Placental epithelial cell (primary cell): Measurements from ENCODE around the gene PRODH2. TPM values are rescaled to one million over a fixed set of nuclear protein-coding genes. Genes with fewer than 3 reads are reported as not detected.

Experiments used
- total RNA-seq: library from RNA; depleted of rRNA; stranded (reverse); fragments of >200 nt; gene quantifications from 2 replicates; pipeline ENCODE4 v1.2.3, GENCODE V29; 2012

Gene PRODH2, protein sequence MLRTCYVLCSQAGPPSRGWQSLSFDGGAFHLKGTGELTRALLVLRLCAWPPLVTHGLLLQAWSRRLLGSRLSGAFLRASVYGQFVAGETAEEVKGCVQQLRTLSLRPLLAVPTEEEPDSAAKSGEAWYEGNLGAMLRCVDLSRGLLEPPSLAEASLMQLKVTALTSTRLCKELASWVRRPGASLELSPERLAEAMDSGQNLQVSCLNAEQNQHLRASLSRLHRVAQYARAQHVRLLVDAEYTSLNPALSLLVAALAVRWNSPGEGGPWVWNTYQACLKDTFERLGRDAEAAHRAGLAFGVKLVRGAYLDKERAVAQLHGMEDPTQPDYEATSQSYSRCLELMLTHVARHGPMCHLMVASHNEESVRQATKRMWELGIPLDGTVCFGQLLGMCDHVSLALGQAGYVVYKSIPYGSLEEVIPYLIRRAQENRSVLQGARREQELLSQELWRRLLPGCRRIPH
- not detected in 2 replicates for total RNA-seq

DNA sequence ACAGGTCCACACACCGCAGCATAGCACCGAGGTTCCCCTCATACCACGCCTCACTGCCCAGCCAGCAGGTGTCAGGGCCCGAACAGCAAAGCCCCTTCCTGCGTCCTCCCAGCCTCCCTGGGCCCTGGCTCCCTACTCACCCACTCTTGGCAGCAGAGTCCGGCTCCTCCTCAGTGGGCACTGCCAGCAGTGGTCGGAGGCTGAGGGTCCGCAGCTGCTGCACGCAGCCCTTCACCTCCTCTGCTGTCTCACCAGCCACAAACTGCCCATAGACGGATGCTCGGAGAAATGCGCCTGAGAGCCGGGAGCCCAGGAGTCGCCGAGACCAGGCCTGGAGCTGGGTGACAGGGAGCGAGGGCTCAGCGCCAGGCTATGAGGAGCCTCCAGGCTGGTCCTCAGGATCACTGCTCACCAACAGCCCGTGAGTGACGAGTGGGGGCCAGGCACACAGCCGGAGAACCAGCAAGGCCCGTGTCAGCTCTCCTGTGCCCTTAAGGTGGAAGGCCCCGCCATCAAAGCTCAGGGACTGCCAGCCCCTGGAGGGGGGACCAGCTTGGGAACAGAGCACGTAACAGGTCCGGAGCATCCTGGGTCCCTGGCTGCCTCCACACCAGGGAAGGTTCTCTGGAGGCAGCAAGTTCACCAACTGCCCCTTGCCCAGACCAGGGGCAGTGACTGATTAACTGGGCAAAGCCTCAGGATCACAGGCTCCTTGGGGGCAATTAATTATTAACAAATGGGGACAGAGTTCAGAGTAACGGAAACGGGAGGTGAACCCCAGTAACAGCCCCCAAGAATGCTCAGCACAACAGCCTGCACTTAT is at the start of gene PRODH2:
PRODH2 (minus strand) TSS at position 626 of the 823 bp plus-strand sequence; CDS start at position 586, 40 bp downstream.

DNA sequence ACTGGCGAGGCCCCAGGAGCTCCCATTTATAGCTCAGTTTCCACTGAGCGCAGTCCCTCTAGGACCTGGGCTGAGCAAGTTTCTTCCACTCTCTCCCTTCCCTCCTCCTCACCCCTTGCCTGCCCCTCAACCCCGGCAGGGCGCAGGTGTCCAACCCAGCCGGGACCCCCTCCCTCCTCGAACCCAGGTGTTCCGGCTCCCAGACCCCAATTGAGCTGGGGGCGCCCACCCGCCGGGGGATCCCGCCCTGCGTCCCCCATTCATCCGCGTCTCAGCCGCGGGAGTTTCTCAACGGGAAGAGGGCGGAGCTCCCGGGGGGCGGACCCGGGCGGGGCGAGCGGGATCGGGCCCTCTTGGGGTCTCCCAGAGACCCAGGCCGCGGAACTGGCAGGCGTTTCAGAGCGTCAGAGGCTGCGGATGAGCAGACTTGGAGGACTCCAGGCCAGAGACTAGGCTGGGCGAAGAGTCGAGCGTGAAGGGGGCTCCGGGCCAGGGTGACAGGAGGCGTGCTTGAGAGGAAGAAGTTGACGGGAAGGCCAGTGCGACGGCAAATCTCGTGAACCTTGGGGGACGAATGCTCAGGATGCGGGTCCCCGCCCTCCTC is 44.0 kb upstream of the PRODH2 start, which contains the start of gene KIRREL2:
KIRREL2 (plus strand) TSS at position 366 of the 604 bp plus-strand sequence; CDS start at position 575, 209 bp downstream.

DNA sequence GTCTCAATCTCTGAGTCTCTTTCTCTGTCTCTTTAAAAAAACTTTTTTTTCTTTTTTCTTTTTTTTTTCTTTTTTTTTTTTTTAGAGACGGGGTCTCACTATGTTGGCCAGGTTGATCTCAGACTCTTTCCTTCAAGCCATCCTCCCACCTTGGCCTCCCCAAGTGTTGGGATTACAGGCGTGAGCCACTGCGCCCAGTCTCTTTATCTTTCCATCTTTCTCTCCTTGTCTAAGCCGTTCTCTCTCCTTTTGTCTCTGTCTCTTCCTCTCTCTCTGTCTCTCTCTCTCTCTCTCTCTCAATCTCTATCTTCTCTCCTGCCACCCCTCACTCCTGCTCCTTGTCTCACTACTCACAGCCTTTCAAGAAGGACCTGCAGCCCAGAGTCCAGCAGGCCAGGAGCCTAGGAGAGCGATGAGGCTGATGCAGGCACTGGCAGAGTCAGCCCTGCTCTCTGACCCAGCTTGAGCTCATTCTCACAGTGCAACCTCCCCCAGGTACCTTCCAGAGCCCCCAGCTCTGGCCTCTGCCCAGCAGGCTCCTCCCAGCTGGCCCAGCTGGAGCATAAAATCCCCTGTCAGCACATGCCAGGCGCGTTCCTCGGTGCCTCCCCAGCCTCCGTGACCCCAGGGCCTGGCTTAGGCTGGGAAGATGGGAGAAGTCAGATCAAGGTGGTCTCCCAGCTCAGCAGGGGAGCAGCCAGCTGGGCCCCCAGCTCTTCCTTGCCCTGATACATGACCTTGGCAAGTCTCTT is 39.6 kb upstream of the PRODH2 start, which contains the start of gene NPHS1:
NPHS1 (minus strand) TSS at position 476 of the 752 bp plus-strand sequence. CDS start 667 bp downstream, outside the sequence.

DNA sequence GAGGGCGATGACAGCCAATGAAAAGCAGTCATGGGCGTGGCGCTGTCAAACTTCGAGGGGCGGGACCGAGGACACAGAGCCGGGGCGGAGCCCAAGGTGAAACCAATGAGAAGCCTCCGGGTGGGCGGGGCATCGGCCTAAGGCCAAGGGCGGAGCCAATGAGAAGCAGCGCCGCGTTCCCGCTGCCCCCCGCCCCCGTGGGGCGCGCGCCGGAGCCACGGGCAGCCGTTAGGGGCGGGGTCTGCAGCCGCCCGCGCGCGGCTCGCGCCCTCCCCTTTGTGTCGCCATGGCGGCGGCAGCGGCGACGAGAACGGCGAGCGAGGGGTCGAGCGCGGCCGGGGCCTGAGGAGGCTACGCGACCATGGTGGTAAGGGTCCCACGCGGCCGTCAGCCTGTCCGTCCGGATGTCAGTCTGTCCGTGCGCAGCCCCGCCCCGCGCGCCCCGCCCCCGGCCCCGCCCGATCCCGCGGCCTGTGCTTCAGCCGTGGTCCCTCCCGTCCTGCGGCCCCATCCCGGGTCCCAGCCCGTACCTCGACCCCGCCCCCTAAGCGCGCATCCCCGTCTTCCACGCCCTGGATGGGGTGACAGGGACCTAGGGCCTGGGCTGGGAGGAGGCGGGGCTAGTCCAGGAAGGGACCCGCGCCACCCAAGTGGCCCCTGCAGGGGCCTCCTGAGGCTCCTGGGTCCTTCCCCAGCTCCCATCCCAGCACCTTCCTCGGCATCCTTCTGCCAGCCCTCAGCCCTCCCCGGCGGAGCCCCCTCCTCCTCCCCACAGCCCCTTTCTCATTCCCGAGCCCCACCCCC is 37.1 kb downstream of the PRODH2 start, which contains the start of gene ARHGAP33:
ARHGAP33 (plus strand) TSS at position 267 of the 804 bp plus-strand sequence; CDS start at position 362, 95 bp downstream.

DNA sequence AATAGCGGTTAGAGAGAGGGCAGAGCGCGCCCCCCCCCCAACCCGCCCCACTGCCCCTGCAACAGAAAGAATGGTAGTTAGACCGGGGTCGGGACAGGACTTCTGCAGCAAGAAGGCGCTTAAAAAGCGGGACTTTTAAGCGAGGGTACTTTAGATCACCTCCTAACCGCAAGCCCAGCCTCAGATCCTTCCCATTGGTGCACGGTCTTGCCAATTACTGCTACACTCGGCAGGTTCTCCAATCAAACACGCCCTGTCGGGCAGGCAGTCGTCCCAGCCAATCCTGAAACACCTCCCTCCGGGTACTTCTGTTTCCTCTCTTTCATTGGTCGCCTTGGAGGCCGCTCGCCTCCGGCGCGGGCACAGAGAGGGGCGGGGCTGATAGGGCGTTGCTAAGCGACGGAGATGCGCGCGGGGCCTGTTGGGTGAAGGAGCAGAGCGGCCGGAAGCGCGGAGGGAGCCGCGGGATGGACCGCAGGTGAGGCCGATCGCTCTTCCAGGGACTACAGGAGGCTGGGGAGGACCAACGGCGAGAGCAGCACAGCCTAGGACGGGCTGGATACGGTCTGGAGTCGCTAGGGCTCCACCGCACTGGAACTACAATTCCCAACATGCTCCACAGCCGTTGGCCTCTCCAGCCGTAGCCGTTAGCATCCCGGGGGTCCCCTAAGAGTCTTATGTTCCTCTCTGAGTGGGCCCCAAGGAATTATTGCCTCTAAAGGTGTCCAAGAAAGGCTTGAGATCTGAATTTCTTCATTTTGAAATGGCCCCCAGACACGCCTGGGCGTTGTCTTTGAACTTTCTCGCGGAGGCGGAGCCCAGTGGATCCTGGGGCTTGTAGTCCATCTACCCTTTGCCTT is 54.7 kb downstream of the PRODH2 start, which contains the start of gene PROSER3:
PROSER3 (plus strand) TSS at position 428 of the 860 bp plus-strand sequence; CDS start at position 468, 40 bp downstream.

DNA sequence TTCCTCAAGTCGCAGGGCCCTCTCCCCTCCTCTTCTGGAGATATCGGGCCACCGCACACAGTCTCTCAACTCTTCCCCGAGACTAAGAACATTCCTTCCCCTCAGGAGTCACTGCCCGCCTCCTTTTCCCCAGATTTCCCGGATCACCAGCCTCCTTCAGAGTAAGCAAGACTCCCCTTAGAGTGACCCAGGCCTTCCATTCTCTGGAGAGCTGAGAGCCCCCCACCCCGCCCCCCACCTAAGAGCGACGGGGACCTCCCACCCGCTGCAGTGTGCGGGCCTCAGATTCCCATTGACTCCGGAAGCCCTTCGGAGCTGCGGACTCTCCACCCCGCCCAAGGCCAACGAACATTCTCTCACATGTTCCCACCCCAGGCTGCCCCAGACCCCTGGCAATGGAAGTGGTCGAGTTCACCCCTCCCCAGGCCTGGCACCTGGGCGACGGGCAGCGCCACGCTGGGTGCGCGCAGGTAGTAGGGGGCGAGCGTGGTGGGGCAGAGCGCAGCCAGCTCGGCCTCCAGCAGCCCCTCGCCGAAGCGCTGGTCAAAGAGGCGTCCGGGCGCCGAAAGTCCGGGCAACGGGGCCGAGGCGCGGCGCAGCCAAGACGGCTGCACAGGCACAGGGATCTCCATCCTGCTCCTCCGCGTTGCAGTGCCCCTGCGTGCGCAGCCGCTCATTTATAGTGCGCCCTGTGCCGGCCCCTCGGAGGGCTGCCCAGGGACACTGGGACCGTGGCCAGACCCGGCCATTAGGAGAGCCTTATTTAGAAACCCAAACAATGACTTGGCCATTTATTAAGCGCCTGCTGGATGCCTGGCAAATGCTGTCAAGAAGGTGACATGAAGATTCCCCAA is 56.0 kb downstream of the PRODH2 start, which contains the start of gene HSPB6:
HSPB6 (minus strand) TSS at position 653 of the 854 bp plus-strand sequence; CDS start at position 632, 21 bp downstream.

Other genes with a start within 250 kb of the PRODH2 start
- gene ATP4A, start 249.2 kb downstream of the PRODH2 start, total RNA-seq: not detected in 2 replicates
- not detected in 2 replicates for gene PMIS2, start 226.7 kb downstream of the PRODH2 start, total RNA-seq
- 8.4 and 9.0 TPM in 2 replicates for gene HAUS5, start 200.1 kb downstream of the PRODH2 start, total RNA-seq
- gene RBM42, start 183.8 kb downstream of the PRODH2 start, total RNA-seq: 49.5 and 79.6 TPM in 2 replicates
- 0.79 TPM in 1 of 2 replicates, not detected in the other for gene ETV2, start 171.1 kb downstream of the PRODH2 start, total RNA-seq
- 268 and 559 TPM in 2 replicates for gene COX6B1, start 164.5 kb downstream of the PRODH2 start, total RNA-seq
- gene UPK1A, start 146.3 kb downstream of the PRODH2 start, total RNA-seq: 0.39 TPM in 1 of 2 replicates, not detected in the other
- gene ZBTB32, start 108.3 kb downstream of the PRODH2 start, total RNA-seq: not detected in 2 replicates
- gene KMT2B, start 94.8 kb downstream of the PRODH2 start, total RNA-seq: 9.7 and 14.5 TPM in 2 replicates
- 2.0 and 3.5 TPM in 2 replicates for gene IGFLR1, start 70.4 kb downstream of the PRODH2 start, total RNA-seq
- gene U2AF1L4, start 67.4 kb downstream of the PRODH2 start, total RNA-seq: 12.7 and 18.8 TPM in 2 replicates
- gene PSENEN, start 67.2 kb downstream of the PRODH2 start, total RNA-seq: 13.7 TPM in 2 replicates
- 41.9 and 45.1 TPM in 2 replicates for gene LIN37, start 64.3 kb downstream of the PRODH2 start, total RNA-seq
- gene HSPB6, start 55.8 kb downstream of the PRODH2 start, total RNA-seq: 4.3 and 22.8 TPM in 2 replicates
- 20.0 and 28.6 TPM in 2 replicates for gene PROSER3, start 54.7 kb downstream of the PRODH2 start, total RNA-seq
- 8.7 and 14.5 TPM in 2 replicates for gene ARHGAP33, start 37.3 kb downstream of the PRODH2 start, total RNA-seq
- gene NPHS1, start 39.7 kb upstream of the PRODH2 start, total RNA-seq: not detected in 2 replicates
- 0.39 TPM in 1 of 2 replicates, not detected in the other for gene KIRREL2, start 44.1 kb upstream of the PRODH2 start, total RNA-seq
- gene APLP1, start 55.7 kb upstream of the PRODH2 start, total RNA-seq: 5.5 and 9.1 TPM in 2 replicates
- 5.6 and 16.5 TPM in 2 replicates for gene NFKBID, start 87.7 kb upstream of the PRODH2 start, total RNA-seq
- gene HCST, start 89.7 kb upstream of the PRODH2 start, total RNA-seq: 3.1 and 3.5 TPM in 2 replicates
- gene TYROBP, start 95.5 kb upstream of the PRODH2 start, total RNA-seq: not detected in 2 replicates
- 8.6 and 11.6 TPM in 2 replicates for gene LRFN3, start 123.5 kb upstream of the PRODH2 start, total RNA-seq
- gene SDHAF1, start 182.3 kb upstream of the PRODH2 start, total RNA-seq: 17.4 and 22.4 TPM in 2 replicates
- gene SYNE4, start 196.0 kb upstream of the PRODH2 start, total RNA-seq: 8.5 and 10.2 TPM in 2 replicates
- gene ALKBH6, start 201.4 kb upstream of the PRODH2 start, total RNA-seq: 11.0 and 18.3 TPM in 2 replicates
- gene CLIP3, start 220.0 kb upstream of the PRODH2 start, total RNA-seq: 6.3 and 13.0 TPM in 2 replicates
- 5.5 and 8.1 TPM in 2 replicates for gene THAP8, start 241.4 kb upstream of the PRODH2 start, total RNA-seq
- gene WDR62, start 242.1 kb upstream of the PRODH2 start, total RNA-seq: 14.1 and 17.5 TPM in 2 replicates